Upper lobe of right lung (tissue), 1 donor: ENCODE results near the gene HIVEP3. TPM values are rescaled to one million over a fixed set of nuclear protein-coding genes. Genes with fewer than 3 reads are reported as not detected.

Source experiments
- ATAC-seq: fragments of 200-7000 bp; cut with Tn5 transposase; one replicate; pipeline ENCODE4 v1.9.1; 2020; ENCODE audit warnings: mild to moderate bottlenecking, moderate library complexity
- DNase-seq: peaks from one replicate; pipeline ENCODE4 v3.0.0-alpha.2; 2020
- H3K27ac ChIP-seq: fragments of 200-600 bp; one replicate; pipeline ENCODE4 v1.8.0; 2022
- H3K27me3 ChIP-seq: fragments of 200-600 bp; one replicate; pipeline ENCODE4 v1.8.0; 2022; ENCODE audit warnings: mild to moderate bottlenecking
- H3K36me3 ChIP-seq: fragments of 200-600 bp; one replicate; pipeline ENCODE4 v1.8.0; 2022
- H3K4me1 ChIP-seq: fragments of 200-600 bp; one replicate; pipeline ENCODE4 v1.8.0; 2022
- H3K4me3 ChIP-seq: fragments of 200-600 bp; one replicate; pipeline ENCODE4 v1.8.0; 2022; ENCODE audit warnings: mild to moderate bottlenecking
- H3K9me3 ChIP-seq: fragments of 200-600 bp; one replicate; pipeline ENCODE4 v1.8.0; 2022
- CTCF ChIP-seq: fragments of 200-600 bp; IDR thresholded peaks from one replicate; pipeline ENCODE4 v1.8.0; 2022; ENCODE audit warnings: antibody characterized with exemption
- intact Hi-C: fragments of 100-400 bp; cut with DNase I; formaldehyde crosslinking; loops from one replicate; pipeline ENCODE4 v1.11.0; 2022
- total RNA-seq: library from RNA; stranded (reverse); fragmentation: NEBNext Ultra II Directional; extraction: Animal tissue kit (Norgen Biotek cat#: 25700); gene quantifications from one replicate; pipeline ENCODE4 v1.2.1, GENCODE V29; 2021
- donor health status: DM: no; HTN: yes; CAD: no; lungs with severe emphysema.

HIVEP3 gene
- total RNA-seq, 1 donor from 2014 or later, result 16.6 TPM

- no peaks in the 10 kb centered on the region for H3K36me3 ChIP-seq
- ATAC-seq (no peak), DNase-seq (no peak)
- intact Hi-C loops, result no loop called here
- H3K4me3 ChIP-seq, result no peak overlapping the region
- peaks cover 20% of the 10 kb centered on the region for H3K4me1 ChIP-seq
- H3K27ac ChIP-seq, result no peak overlapping the region
- H3K27me3 ChIP-seq, result no peaks in the 10 kb centered on the region
- H3K9me3 ChIP-seq, result no peaks in the 10 kb centered on the region
- no peak for TF ChIP-seq CTCF
Observed at GRCh38 chr1:41518471-41518870, 400.3 kb downstream of the HIVEP3 start.

GRCh38 chr1:41517062-41517438 lies 401.7 kb downstream of the HIVEP3 start:
- no peak for ATAC-seq
- intact Hi-C loops, result no loop called here
- Histone ChIP-seq H3K27me3 (no peaks in the 10 kb centered on the region), H3K9me3 (no peaks in the 10 kb centered on the region), H3K36me3 (peaks cover 8% of the 10 kb centered on the region), H3K4me1 (peaks cover 20% of the 10 kb centered on the region), H3K27ac (no peak overlapping the region), H3K4me3 (peak overlapping the region; percentile 34)
- no peak for TF ChIP-seq CTCF
- DNase-seq, result no peak

GRCh38 chr1:41516168-41517061 lies 402.3 kb downstream of the HIVEP3 start:
- Histone ChIP-seq H3K9me3 (no peaks in the 10 kb centered on the region), H3K4me1 (peaks cover 20% of the 10 kb centered on the region), H3K27me3 (no peaks in the 10 kb centered on the region), H3K4me3 (peak overlapping the region; percentile 34), H3K36me3 (peaks cover 8% of the 10 kb centered on the region), H3K27ac (no peak overlapping the region)
- TF ChIP-seq CTCF, result peak; percentile 88
- intact Hi-C loops, result no loop called here
- ATAC-seq, result peak; percentile 95
- DNase-seq, result peak; percentile 93

- no peak for TF ChIP-seq CTCF
- no peak overlapping the region for H3K4me3 ChIP-seq
- no peaks in the 10 kb centered on the region for H3K9me3 ChIP-seq
- peaks cover 20% of the 10 kb centered on the region for H3K4me1 ChIP-seq
- H3K27me3 ChIP-seq, result no peaks in the 10 kb centered on the region
- no peak overlapping the region for H3K27ac ChIP-seq
- peaks cover 8% of the 10 kb centered on the region for H3K36me3 ChIP-seq
- ATAC-seq (no peak), DNase-seq (no peak)
- intact Hi-C loops, result no loop called here
Observed at GRCh38 chr1:41515778-41516167, 402.9 kb downstream of the HIVEP3 start.

- H3K9me3 ChIP-seq, result no peaks in the 10 kb centered on the region
- no peak overlapping the region for H3K4me3 ChIP-seq
- H3K4me1 ChIP-seq, result peaks cover 20% of the 10 kb centered on the region
- no peak overlapping the region for H3K27ac ChIP-seq
- DNase-seq (no peak), ATAC-seq (peak; percentile 27)
- no peaks in the 10 kb centered on the region for H3K27me3 ChIP-seq
- intact Hi-C loops, result no loop called here
- no peak for TF ChIP-seq CTCF
- H3K36me3 ChIP-seq, result peaks cover 11% of the 10 kb centered on the region
Observed at GRCh38 chr1:41515131-41515678, 403.5 kb downstream of the HIVEP3 start.
